GM21723 (cell line): ENCODE data around the gene GYS2.

ENCODE experiments used
- ATAC-seq: cut with Tn5 transposase; IDR thresholded peaks from one replicate; pipeline ENCODE4 v1.9.1; 2021; ENCODE audit warnings: mild to moderate bottlenecking, moderate library complexity; ENCODE audit not compliant: unreplicated experiment

GYS2 gene

GRCh38 chr12:21509768-21510167, 94.9 kb downstream of the GYS2 start:
- ATAC-seq: peak; percentile 95

DNA sequence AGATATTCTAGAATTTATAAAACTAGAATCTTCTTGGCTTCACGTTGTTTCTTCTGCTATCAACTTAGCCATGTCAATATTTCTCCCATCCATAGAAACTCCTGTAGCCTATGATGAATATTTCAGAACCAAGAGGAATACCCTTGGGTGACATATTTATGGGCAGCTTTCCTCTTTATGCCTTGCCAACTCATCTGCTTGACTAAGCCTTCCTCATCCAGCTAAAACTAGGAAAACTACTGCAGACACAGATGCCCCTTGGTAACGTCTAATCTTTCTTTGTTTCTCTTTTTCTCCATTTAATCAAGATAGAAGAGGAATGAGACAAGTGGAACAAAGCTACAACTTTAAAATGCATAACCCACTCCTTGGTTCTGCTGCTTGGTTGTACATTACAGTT, 96.8 kb downstream of the GYS2 start:
- ATAC-seq: no peak

GRCh38 chr12:21505888-21506287, 98.8 kb downstream of the GYS2 start:
- ATAC-seq: no peak

- ATAC-seq: no peak
These were observed 101.8 kb downstream of the GYS2 start for GRCh38 chr12:21502872-21503271.

DNA sequence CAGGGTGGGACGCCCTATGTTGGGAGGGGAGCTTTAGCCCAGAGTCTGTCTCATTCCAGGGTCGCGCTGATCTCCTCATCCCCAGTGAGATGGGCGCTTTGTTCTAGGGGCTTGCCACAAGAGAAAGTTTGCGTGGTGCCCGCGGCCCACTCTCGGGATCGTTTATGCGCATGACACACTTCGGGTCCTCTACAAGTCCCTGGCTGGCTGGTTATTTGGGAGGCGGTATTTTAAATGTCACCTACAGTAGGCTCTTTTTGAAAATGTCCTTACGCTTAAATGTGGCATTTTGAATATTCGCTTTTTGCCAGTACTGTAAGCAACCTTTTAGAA, 102.5 kb downstream of the GYS2 start:
- peak; percentile 2 for ATAC-seq

DNA sequence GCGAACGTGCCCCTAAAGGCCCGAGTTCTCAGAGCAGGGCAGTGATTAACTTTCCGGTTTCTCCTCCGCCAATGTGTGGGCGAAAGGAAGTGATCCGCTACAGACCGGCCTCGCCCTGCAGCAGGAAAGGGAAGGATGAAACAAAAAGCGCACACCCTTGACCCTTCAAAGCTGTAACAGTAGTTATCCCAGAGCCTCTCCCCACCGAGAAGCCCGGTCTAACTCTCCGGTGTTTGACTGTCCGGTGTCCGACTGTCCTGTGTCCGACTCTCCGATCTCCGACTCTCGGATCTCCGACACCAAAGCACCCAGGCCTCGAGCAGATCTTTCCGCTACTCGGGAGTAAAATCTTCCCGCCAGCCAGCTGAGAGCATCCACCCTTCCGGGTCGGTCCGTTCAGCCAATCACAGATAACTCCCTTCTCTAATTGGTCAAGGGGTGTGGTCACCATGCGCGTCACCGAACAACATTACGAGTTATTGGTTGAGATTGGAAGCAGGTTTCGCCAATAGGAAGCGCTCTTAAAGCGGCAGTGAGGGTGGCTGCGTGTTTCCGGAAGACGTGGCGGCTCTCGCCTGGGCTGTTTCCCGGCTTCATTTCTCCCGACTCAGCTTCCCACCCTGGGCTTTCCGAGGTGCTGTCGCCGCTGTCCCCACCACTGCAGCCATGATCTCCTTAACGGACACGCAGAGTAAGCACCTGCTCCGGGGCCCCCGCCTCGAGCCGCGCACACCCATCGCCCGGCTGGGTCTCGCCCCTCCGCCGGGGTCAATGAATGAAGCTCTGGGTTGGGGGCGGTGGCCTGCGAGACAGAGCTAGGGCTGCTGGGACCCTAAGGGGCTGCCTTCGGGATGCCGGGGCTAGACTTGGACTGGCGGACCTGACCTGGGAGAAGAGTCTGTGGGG, 103.1 kb downstream of the GYS2 start, which contains the start of the genes GOLT1B and RECQL:
TSS of gene GOLT1B (plus strand) at position 532 of the 906 bp plus-strand sequence. CDS start at position 667, 135 bp downstream.
TSS of gene RECQL (minus strand) at position 378 of the 906 bp plus-strand sequence. CDS start 2,065 bp downstream, outside the sequence.
- ATAC-seq: peak; percentile 98

DNA sequence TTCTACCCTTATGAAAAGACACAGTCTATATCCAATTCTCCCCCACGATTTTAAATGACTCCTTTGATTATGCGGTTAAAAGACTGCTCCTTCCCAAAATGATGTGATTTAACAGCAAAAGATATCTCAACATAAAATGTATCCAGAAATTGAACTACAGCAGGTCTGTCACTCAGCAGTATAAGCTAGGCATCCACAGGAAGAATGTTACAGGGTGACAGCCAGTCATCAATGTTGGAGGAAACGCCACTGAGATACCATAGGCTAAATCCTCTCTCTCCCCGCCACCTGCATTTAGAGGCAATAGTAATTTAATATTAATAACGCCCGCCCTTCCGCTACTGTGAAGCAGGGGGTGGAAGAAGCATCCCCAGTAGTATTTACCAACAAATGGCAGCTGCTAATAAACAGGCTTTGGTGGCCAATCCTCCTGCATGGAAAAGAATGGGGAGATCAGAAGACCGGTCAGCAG, 103.8 kb downstream of the GYS2 start:
- ATAC-seq: no peak

- no peak for ATAC-seq
These were observed 104.9 kb downstream of the GYS2 start for GRCh38 chr12:21499765-21500164.
